ENCODE results near the gene VAMP8. TPM values are rescaled to one million over a fixed set of nuclear protein-coding genes. Genes with fewer than 3 reads are reported as not detected.
"Not testable (repeated sequence)": the region's sequence is repeated elsewhere in the genome, so short reads cannot be mapped to it uniquely, and the experiment has no call there.

VAMP8 gene
- total RNA-seq, 4 donors from 2014 or later: 78.8 to 144 (median 93.8) TPM

- Histone ChIP-seq H3K27me3 (no peaks in the 10 kb centered on the region), H3K9me3 (no peaks in the 10 kb centered on the region), H3K27ac (peak overlapping the region in 3 of 4 donors; percentile 33 to 39 (median 34)), H3K4me3 (no peak overlapping the region), H3K4me1 (peaks cover 24 to 91% (median 42%) of the 10 kb centered on the region in 3 donors), H3K36me3 (peaks cover 0 to 37% (median 6%) of the 10 kb centered on the region in 3 donors)
- intact Hi-C loops (cut with DNase I): no loop called here
- no peak for DNase-seq
- 77 to 85% methylated on average over 9 of the region's 9 CpGs for WGBS, 2 donors
- no peak for TF ChIP-seq POLR2A (IDR thresholded peaks at IDR 0.05)
Measured at GRCh38 chr2:85607268-85608215, 30.2 kb downstream of the VAMP8 start.

GRCh38 chr2:85611217-85611704 lies 33.9 kb downstream of the VAMP8 start:
- no peaks in the 10 kb centered on the region for H3K27me3 ChIP-seq
- H3K4me3 ChIP-seq: peak overlapping the region; percentile 74 to 96 (median 82)
- H3K27ac ChIP-seq: peak overlapping the region; percentile 89 to 95 (median 92)
- no peak for DNase-seq
- 5 to 18% methylated on average over 9 to 23 of the region's 24 CpGs for WGBS, 2 donors
- TF ChIP-seq POLR2A (IDR thresholded peaks at IDR 0.05) (no peak), CTCF (IDR thresholded peaks at IDR 0.05) (no peak)
- intact Hi-C loops (cut with DNase I): no loop called here
- peaks cover 0 to 36% (median 0%) of the 10 kb centered on the region in 3 donors for H3K36me3 ChIP-seq
- H3K9me3 ChIP-seq: no peaks in the 10 kb centered on the region
- H3K4me1 ChIP-seq: peaks cover 17 to 66% (median 18%) of the 10 kb centered on the region in 3 donors

GRCh38 chr2:85611705-85612587 lies 34.6 kb downstream of the VAMP8 start, which contains the start of gene C2orf68:
Gene C2orf68, minus strand, starts transcription at chr2:85612066. Its CDS starts 82 bp downstream, at chr2:85611984.
- 17 to 24% methylated on average over 28 to 34 of the region's 73 CpGs for WGBS, 2 donors
- peak within 1 kb of the TSS; percentile 74 to 96 (median 82) for H3K4me3 ChIP-seq
- intact Hi-C loops (cut with DNase I): no loop called here
- DNase-seq: peak; percentile 48
- H3K36me3 ChIP-seq: peaks cover 0 to 29% (median 0%) of the 10 kb centered on the region in 3 donors
- H3K9me3 ChIP-seq: no peaks in the 10 kb centered on the region
- H3K27ac ChIP-seq: peak within 1 kb of the TSS; percentile 89 to 95 (median 92)
- H3K4me1 ChIP-seq: peaks cover 20 to 64% (median 21%) of the 10 kb centered on the region in 3 donors
- no peaks in the 10 kb centered on the region for H3K27me3 ChIP-seq
- TF ChIP-seq POLR2A (IDR thresholded peaks at IDR 0.05): peak in 2 of 4 donors; percentile 72 to 82
- no peak for TF ChIP-seq CTCF (IDR thresholded peaks at IDR 0.05)

- peaks cover 24 to 65% (median 34%) of the 10 kb centered on the region in 3 donors for H3K4me1 ChIP-seq
- H3K27ac ChIP-seq: no peak overlapping the region
- no peaks in the 10 kb centered on the region for H3K27me3 ChIP-seq
- 84 to 87% methylated on average over 8 to 9 of the region's 10 CpGs for WGBS, 2 donors
- peaks cover 0 to 13% (median 0%) of the 10 kb centered on the region in 3 donors for H3K36me3 ChIP-seq
- intact Hi-C loops (cut with DNase I): no loop called here
- H3K9me3 ChIP-seq: no peaks in the 10 kb centered on the region
- TF ChIP-seq CTCF (IDR thresholded peaks at IDR 0.05) (no peak), POLR2A (IDR thresholded peaks at IDR 0.05) (no peak)
- no peak overlapping the region for H3K4me3 ChIP-seq
- no peak for DNase-seq
Measured at GRCh38 chr2:85613717-85614515, 36.5 kb downstream of the VAMP8 start.

- intact Hi-C loops (cut with DNase I); H3K27ac ChIP-seq; H3K4me3 ChIP-seq; DNase-seq; H3K9me3 ChIP-seq; H3K27me3 ChIP-seq: not testable (repeated sequence)
- 86 to 95% methylated on average over 2 to 7 of the region's 7 CpGs for WGBS, 2 donors
- Histone ChIP-seq H3K36me3 (peaks cover under 1 to 13% (median under 1%) of the 10 kb centered on the region in 3 donors), H3K4me1 (peaks cover 24 to 65% (median 34%) of the 10 kb centered on the region in 3 donors)
Measured at GRCh38 chr2:85614757-85615156, 37.4 kb downstream of the VAMP8 start.
